Measurements from ENCODE around the gene LAG3. TPM values are rescaled to one million over a fixed set of nuclear protein-coding genes. Genes with fewer than 3 reads are reported as not detected.

LAG3 gene
- total RNA-seq, 1 experiment from 2014 or later = 2.6 TPM

GRCh38 chr12:6821591-6822425, 49.5 kb downstream of the LAG3 start, which contains the start of gene GPR162:
Gene GPR162 (plus strand): TSS chr12:6821821. CDS start chr12:6823899, 2,078 bp downstream.
- no peak for TF ChIP-seq ZNF532 (CRISPR knock-in tag; IDR thresholded peaks at IDR 0.05; ENCODE audit: borderline replicate concordance)
- TF ChIP-seq IRF1 (CRISPR knock-in tag; IDR thresholded peaks at IDR 0.05) = 0 out of 2 replicates have a peak, but pooled peaks have one; percentile 25
- TF ChIP-seq ZNF416 (CRISPR knock-in tag; IDR thresholded peaks at IDR 0.05) = 0 out of 2 replicates have a peak, but pooled peaks have one; percentile 39
- DNase-seq (ENCODE audit: low spot score) = peak; percentile 77
- peak; percentile 35 for ATAC-seq
- Mint-ChIP-seq H3K36me3 (peaks cover 5% of the 10 kb centered on the region; the same call in 1 of the 2 replicates), H3K9me3 (no peaks in the 10 kb centered on the region), H3K4me1 (peaks cover 71% of the 10 kb centered on the region), H3K4me3 (peak within 1 kb of the TSS; percentile 78), H3K27ac (peak within 1 kb of the TSS; percentile 94), H3K27me3 (ENCODE audit: low read depth) (peaks cover 62% of the 10 kb centered on the region)
- ChIA-PET CTCF (interaction anchor here (0.6 to 6.4 kb wide), 14 partner anchors 9 to 201 kb away, joined by 3 to 112 read pairs (median 5); partner anchors contain the start of genes CDCA3, COPS7A, MLF2 and PTMS), POLR2A (interaction anchor here (0.7 to 2.6 kb wide), 10 partner anchors 10 to 98 kb away, joined by 3 to 14 read pairs (median 4); partner anchors contain the start of genes COPS7A, MLF2 and PTMS)

GRCh38 chr12:6822426-6823135, 50.3 kb downstream of the LAG3 start:
- Mint-ChIP-seq H3K4me3 (peak overlapping the region; percentile 78), H3K27ac (no peak overlapping the region), H3K4me1 (peaks cover 78% of the 10 kb centered on the region), H3K27me3 (ENCODE audit: low read depth) (peaks cover 61% of the 10 kb centered on the region), H3K9me3 (no peaks in the 10 kb centered on the region), H3K36me3 (peaks cover 5% of the 10 kb centered on the region; the same call in 1 of the 2 replicates)
- ATAC-seq (no peak), DNase-seq (ENCODE audit: low spot score) (no peak)
- CTCF ChIA-PET = interaction anchor here (0.6 to 6.4 kb wide), 10 partner anchors 12 to 202 kb away, joined by 3 to 112 read pairs (median 8); partner anchors contain the start of genes MLF2, PTMS and SPSB2
- TF ChIP-seq JAZF1 (CRISPR knock-in tag; IDR thresholded peaks at IDR 0.05) = no peak
- TF ChIP-seq ZNF263 (CRISPR knock-in tag; IDR thresholded peaks at IDR 0.05; ENCODE audit: low read depth) = peak; percentile 68
- POLR2A ChIA-PET = interaction anchor here (0.7 to 2.6 kb wide), 5 partner anchors 54 to 98 kb away, joined by 3 to 14 read pairs (median 8); partner anchors contain the start of genes COPS7A and PTMS

GRCh38 chr12:6823182-6824084, 51.1 kb downstream of the LAG3 start:
- Mint-ChIP-seq H3K4me1 (peaks cover 74% of the 10 kb centered on the region), H3K27me3 (ENCODE audit: low read depth) (peaks cover 58% of the 10 kb centered on the region), H3K4me3 (peak overlapping the region; percentile 78), H3K27ac (no peak overlapping the region), H3K36me3 (peaks cover 5% of the 10 kb centered on the region; the same call in 1 of the 2 replicates), H3K9me3 (no peaks in the 10 kb centered on the region)
- TF ChIP-seq MAX (CRISPR knock-in tag; IDR thresholded peaks at IDR 0.05) (no peak), FOXJ3 (CRISPR knock-in tag; IDR thresholded peaks at IDR 0.05; ENCODE audit: borderline replicate concordance) (no peak), SMAD4 (CRISPR knock-in tag; IDR thresholded peaks at IDR 0.05) (no peak), ARID4B (CRISPR knock-in tag; IDR thresholded peaks at IDR 0.05; ENCODE audit: borderline replicate concordance) (no peak)
- ChIA-PET POLR2A (interaction anchor here (0.6 to 1.6 kb wide), 3 partner anchors 34 to 70 kb away, joined by 3 to 9 read pairs (median 3); partner anchors contain the start of genes CD4, MLF2 and PTMS), CTCF (interaction anchor here (0.6 to 6.4 kb wide), 7 partner anchors 11 to 203 kb away, joined by 3 to 112 read pairs (median 5); partner anchors contain the start of genes MLF2 and SPSB2)
- ATAC-seq (no peak), DNase-seq (ENCODE audit: low spot score) (no peak)
